GM12878 (cell line): Measurements from ENCODE around the gene TM4SF18.

Experiments used
- ASH2L ChIP-seq: fragments of 300-600, 200-600 bp; sonication (generic); IDR thresholded peaks from 2 replicates; pipeline ENCODE4 v1.6.1; 2017; ENCODE audit warnings: low read depth, mild to moderate bottlenecking, borderline replicate concordance
- POLR2AphosphoS5 ChIP-seq: IDR thresholded peaks from 2 replicates; pipeline ENCODE4 v1.6.1; 2011; ENCODE audit warnings: mild to moderate bottlenecking, low read length, inconsistent platforms
- RFX5 ChIP-seq: IDR thresholded peaks from 2 replicates; pipeline ENCODE4 v1.6.1; 2011; ENCODE audit warnings: low read depth, low read length, improper control_type of control experiment
- SP1 ChIP-seq: IDR thresholded peaks from one replicate; pipeline ENCODE4 v1.6.1; 2011; ENCODE audit warnings: low read depth, low read length
- TARDBP ChIP-seq: IDR thresholded peaks from 2 replicates; pipeline ENCODE4 v1.6.1; 2016; ENCODE audit warnings: borderline replicate concordance
- YBX1 ChIP-seq: fragments of 450-650 bp; IDR thresholded peaks from 2 replicates; pipeline ENCODE4 v1.6.1; 2016; ENCODE audit warnings: antibody characterized with exemption
- TF ChIP-seq, protein P1 (sequence below), 3 experiments: IDR thresholded peaks in 2 of 3; conservative IDR thresholded peaks in 1 of 3; 2 replicates each; pipeline ENCODE4 v1.5.1; 2011; ENCODE audit warnings: low read depth in 3 of 3, low read length in 3 of 3, mild to moderate bottlenecking in 3 of 3, control low read depth in 2 of 3, moderate library complexity in 2 of 3, inconsistent platforms in 1 of 3, mixed read lengths in 1 of 3; ENCODE audit not compliant: control insufficient read depth in 2 of 3, insufficient read depth in 1 of 3; ENCODE audit errors: extremely low read depth in 1 of 3

DNA sequence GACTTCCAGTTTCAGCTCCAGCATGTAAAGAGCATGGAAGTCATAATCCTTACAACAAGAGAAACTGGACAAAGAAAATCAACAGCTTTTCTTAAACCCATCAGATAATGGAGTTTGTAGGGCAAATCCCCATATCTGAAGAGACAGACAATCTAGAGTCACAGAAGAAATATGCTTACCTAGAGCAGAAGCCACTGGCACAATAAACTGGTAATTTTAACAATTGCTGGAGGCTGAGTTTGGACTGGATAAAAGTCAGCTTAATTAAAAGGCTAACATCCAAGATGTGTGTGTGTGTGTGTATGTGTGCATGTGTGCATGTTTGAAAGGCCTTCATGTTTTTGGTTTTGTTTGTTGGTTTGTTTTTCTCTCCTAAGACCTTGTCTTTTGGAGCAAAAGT lies 50.6 kb downstream of the TM4SF18 start:
- TF ChIP-seq YBX1 = no peak
- TF ChIP-seq RFX5 = no peak
- TF ChIP-seq SP1 = no peak
- no peak for TF ChIP-seq ASH2L
- no peak for TF ChIP-seq POLR2AphosphoS5
- TF ChIP-seq TARDBP = no peak
- TF ChIP-seq, protein P1, sequence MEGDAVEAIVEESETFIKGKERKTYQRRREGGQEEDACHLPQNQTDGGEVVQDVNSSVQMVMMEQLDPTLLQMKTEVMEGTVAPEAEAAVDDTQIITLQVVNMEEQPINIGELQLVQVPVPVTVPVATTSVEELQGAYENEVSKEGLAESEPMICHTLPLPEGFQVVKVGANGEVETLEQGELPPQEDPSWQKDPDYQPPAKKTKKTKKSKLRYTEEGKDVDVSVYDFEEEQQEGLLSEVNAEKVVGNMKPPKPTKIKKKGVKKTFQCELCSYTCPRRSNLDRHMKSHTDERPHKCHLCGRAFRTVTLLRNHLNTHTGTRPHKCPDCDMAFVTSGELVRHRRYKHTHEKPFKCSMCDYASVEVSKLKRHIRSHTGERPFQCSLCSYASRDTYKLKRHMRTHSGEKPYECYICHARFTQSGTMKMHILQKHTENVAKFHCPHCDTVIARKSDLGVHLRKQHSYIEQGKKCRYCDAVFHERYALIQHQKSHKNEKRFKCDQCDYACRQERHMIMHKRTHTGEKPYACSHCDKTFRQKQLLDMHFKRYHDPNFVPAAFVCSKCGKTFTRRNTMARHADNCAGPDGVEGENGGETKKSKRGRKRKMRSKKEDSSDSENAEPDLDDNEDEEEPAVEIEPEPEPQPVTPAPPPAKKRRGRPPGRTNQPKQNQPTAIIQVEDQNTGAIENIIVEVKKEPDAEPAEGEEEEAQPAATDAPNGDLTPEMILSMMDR (IDR thresholded peaks at IDR 0.05 in 2 of 3, conservative IDR thresholded peaks at IDR 0.05 in 1 of 3; ENCODE audit: control insufficient read depth in 2 of 3, extremely low read depth in 1 of 3, insufficient read depth in 1 of 3, low read depth in 3 of 3, low read length in 3 of 3) = no peak
